ENCODE measurements around the gene TSGA10IP.
A peak's percentile ranks its signal among the peaks of the same experiment; 100 is the strongest.

The TSGA10IP gene

DNA sequence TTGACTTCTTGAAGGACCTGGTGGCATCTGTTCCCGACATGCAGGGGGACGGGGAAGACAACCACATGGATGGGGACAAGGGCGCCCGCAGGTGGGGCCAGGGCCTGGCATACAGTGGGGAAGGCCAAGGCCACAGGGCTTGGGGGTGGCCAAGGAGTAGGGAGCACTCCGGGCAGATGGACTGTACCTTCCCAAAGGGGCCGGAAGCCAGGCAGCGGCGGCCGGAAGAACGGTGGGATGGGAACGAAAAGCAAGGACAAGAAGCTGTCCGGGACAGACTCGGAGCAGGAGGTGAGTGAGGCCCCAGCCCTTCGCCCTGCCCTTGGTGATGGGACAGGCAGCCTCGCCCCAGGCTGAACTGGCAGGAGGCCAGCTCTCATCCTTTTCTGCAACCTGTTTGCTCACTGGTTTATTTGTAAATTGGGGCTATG is 24.9 kb upstream of the TSGA10IP start:
- H4K20me1 ChIP-seq, result peaks cover 5 to 31% (median 19%) of the 10 kb centered on the region in 11 experiments; a peak in 13 of 22 replicates
- H3K36me3 ChIP-seq, result peaks cover 15 to 38% (median 24%) of the 10 kb centered on the region in 11 experiments
- H3K4me3 ChIP-seq, result peak overlapping the region; percentile 65 to 90 (median 84)
- peak overlapping the region; percentile 72 to 89 (median 83) for H3K9ac ChIP-seq
- peak overlapping the region; percentile 8 to 84 (median 78); a peak in 20 of 22 replicates for H3K27ac ChIP-seq
- H3K4me1 ChIP-seq, result peaks cover 40 to 52% (median 44%) of the 10 kb centered on the region in 10 experiments
- H3K4me2 ChIP-seq, result peak overlapping the region; percentile 91 to 100 (median 99)
- H3K27me3 ChIP-seq, result no peaks in the 10 kb centered on the region
- TF ChIP-seq Cebpa-rat (IDR thresholded peaks at IDR 0.05), result no peak
- H3K9me3 ChIP-seq (replicated peaks in 1 of 11), result no peaks in the 10 kb centered on the region

DNA sequence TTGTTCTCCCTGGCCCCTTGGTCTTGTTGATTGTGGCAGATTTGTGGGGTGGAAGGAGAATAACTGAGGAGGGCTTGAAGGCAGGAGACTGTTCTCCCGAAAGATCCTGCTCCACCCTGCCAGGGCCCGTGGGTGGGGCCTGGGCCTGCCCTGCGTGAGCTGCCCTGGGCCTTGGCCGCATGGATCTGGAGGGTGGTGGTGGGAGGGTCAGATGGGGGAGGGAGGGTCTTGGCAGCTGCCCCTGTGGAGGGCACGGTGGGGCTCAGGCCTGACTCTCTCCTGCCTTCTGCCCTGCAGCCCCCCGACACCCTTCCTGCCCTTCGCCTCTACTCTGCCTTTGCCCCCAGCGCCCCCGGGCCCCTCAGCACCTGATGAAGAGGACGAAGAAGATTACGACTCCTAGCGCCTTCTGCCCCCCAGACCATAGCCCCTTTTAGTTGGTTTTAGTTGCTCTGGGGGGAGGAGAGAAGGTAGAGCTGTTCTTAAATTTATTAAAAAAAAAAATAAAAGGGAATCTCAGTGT is 24.2 kb upstream of the TSGA10IP start:
- peaks cover 33 to 45% (median 37%) of the 10 kb centered on the region in 10 experiments for H3K4me1 ChIP-seq
- H3K27ac ChIP-seq, result peak overlapping the region in 3 of 11 experiments; percentile 82 to 83 (median 83); a peak in 3 of 22 replicates
- H4K20me1 ChIP-seq, result peaks cover 5 to 29% (median 13%) of the 10 kb centered on the region in 11 experiments; a peak in 11 of 22 replicates
- peak overlapping the region; percentile 91 to 100 (median 99) for H3K4me2 ChIP-seq
- no peaks in the 10 kb centered on the region for H3K9me3 ChIP-seq (replicated peaks in 1 of 11)
- peaks cover 15 to 38% (median 24%) of the 10 kb centered on the region in 11 experiments for H3K36me3 ChIP-seq
- no peaks in the 10 kb centered on the region for H3K27me3 ChIP-seq
- peak overlapping the region; percentile 72 to 89 (median 83); a peak in 19 of 22 replicates for H3K9ac ChIP-seq
- TF ChIP-seq Cebpa-rat (IDR thresholded peaks at IDR 0.05), result no peak
- peak overlapping the region in 8 of 10 experiments; percentile 65 to 90 (median 84); a peak in 14 of 20 replicates for H3K4me3 ChIP-seq

DNA sequence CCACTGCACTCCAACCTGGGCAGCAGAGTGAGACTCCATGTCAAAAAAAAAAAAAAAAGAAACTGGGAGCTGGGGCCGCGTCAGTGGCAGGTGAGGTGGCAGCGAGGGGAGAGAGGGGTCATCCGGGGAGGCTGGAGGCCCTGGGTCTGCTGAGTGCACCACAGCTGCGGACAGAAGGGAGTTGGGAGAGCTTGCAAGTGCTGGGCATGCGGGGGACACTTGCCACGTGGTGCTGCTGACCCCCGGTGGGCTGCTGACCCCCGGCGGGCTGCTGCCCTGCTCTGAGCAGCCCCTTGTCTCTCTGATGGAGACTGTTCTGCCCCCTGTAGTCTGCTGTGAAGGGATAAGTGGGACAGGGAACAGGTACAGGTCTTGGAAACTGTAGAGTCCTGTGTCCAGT is 23.4 kb upstream of the TSGA10IP start:
- Histone ChIP-seq H4K20me1 (peaks cover under 1 to 22% (median 8%) of the 10 kb centered on the region in 11 experiments; a peak in 11 of 22 replicates), H3K27me3 (no peaks in the 10 kb centered on the region), H3K4me2 (no peak overlapping the region), H3K4me3 (no peak overlapping the region), H3K36me3 (peaks cover 15 to 38% (median 24%) of the 10 kb centered on the region in 11 experiments), H3K4me1 (peaks cover 27 to 40% (median 32%) of the 10 kb centered on the region in 10 experiments), H3K27ac (no peak overlapping the region), H3K9me3 (replicated peaks in 1 of 11) (no peaks in the 10 kb centered on the region), H3K9ac (peak overlapping the region in 3 of 11 experiments; percentile 21 to 26 (median 24); a peak in 2 of 22 replicates)
- TF ChIP-seq Cebpa-rat (IDR thresholded peaks at IDR 0.05), result no peak

DNA sequence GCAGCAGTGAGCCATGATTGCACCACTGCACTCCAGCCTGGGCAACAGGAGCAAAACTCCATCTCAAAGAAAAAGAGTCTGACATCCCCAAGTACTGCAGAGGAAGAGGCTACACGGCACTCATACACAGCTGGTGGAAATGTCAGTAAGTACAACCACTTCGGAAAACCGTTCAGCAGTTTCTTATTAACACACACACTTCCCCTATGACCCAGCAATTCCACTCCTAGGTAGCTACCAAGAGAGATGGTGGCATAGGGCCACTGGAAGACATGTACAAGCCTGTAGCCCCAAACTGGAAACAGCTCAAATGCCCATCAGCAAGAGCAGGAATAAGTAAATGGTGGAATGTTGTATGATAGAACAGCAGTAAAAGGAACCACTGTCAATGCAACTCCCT is 22.7 kb upstream of the TSGA10IP start:
- Histone ChIP-seq H3K9me3 (replicated peaks in 1 of 11) (no peaks in the 10 kb centered on the region), H3K4me2 (no peak overlapping the region), H3K9ac (peak overlapping the region in 1 of 11 experiments; percentile 21; a peak in 1 of 22 replicates), H3K27ac (no peak overlapping the region), H3K27me3 (no peaks in the 10 kb centered on the region), H3K36me3 (peaks cover 15 to 38% (median 24%) of the 10 kb centered on the region in 11 experiments), H3K4me3 (no peak overlapping the region), H3K4me1 (peaks cover 27 to 40% (median 32%) of the 10 kb centered on the region in 10 experiments), H4K20me1 (peaks cover 0 to 17% (median 6%) of the 10 kb centered on the region in 11 experiments; a peak in 10 of 22 replicates)
- TF ChIP-seq Cebpa-rat (IDR thresholded peaks at IDR 0.05), result no peak

GRCh38 chr11:65925397-65925796 is 19.9 kb upstream of the TSGA10IP start:
- peaks cover 32 to 44% (median 36%) of the 10 kb centered on the region in 10 experiments for H3K4me1 ChIP-seq
- H3K36me3 ChIP-seq, result peaks cover 15 to 38% (median 24%) of the 10 kb centered on the region in 11 experiments
- no peak overlapping the region for H3K4me2 ChIP-seq
- H3K9me3 ChIP-seq (replicated peaks in 1 of 11), result no peaks in the 10 kb centered on the region
- no peak overlapping the region for H3K4me3 ChIP-seq
- H3K27ac ChIP-seq, result no peak overlapping the region
- peaks cover 0 to 5% (median 2%) of the 10 kb centered on the region in 11 experiments; a peak in 8 of 22 replicates for H4K20me1 ChIP-seq
- no peak for TF ChIP-seq Cebpa-rat (IDR thresholded peaks at IDR 0.05)
- H3K27me3 ChIP-seq, result no peaks in the 10 kb centered on the region
- H3K9ac ChIP-seq, result peak overlapping the region in 1 of 11 experiments; percentile 42; a peak in 1 of 22 replicates

- H3K36me3 ChIP-seq, result peaks cover 3 to 13% (median 8%) of the 10 kb centered on the region in 11 experiments; a peak in 21 of 22 replicates
- H3K4me3 ChIP-seq, result peak overlapping the region; percentile 34 to 59 (median 43); a peak in 18 of 20 replicates
- H3K27me3 ChIP-seq, result no peaks in the 10 kb centered on the region
- H3K9me3 ChIP-seq (replicated peaks in 1 of 11), result no peaks in the 10 kb centered on the region
- H3K27ac ChIP-seq, result peak overlapping the region; percentile 62 to 91 (median 84); a peak in 21 of 22 replicates
- no peak for TF ChIP-seq Cebpa-rat (IDR thresholded peaks at IDR 0.05)
- H3K4me1 ChIP-seq, result peaks cover 23 to 50% (median 43%) of the 10 kb centered on the region in 10 experiments
- peak overlapping the region; percentile 80 to 98 (median 87) for H3K4me2 ChIP-seq
- peak overlapping the region; percentile 56 to 81 (median 75) for H3K9ac ChIP-seq
- H4K20me1 ChIP-seq, result no peaks in the 10 kb centered on the region
Measured at GRCh38 chr11:65927904-65928397, 17.3 kb upstream of the TSGA10IP start.

DNA sequence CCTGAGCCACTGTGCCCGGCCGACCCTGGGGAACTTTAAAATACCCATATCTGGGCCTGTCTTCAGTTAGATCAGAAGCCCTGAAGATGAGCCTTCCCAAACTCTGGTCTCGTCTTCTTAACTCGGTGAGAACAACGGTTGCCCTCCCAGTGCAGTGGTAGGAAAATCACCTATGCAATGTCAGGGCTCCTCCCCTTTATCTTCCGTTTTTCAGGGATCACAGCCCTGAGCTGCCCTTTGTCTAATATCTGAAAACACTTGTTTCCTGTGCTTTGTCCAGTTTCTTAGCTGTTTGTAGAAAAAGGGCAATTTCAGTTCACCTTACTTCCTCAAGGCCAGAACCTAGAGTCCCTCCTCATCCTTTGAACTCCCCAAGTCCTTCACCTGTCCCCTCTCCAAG is 16.6 kb upstream of the TSGA10IP start:
- H3K4me2 ChIP-seq, result peak overlapping the region; percentile 80 to 98 (median 87)
- H3K4me1 ChIP-seq, result peaks cover 23 to 50% (median 43%) of the 10 kb centered on the region in 10 experiments
- TF ChIP-seq Cebpa-rat (IDR thresholded peaks at IDR 0.05), result no peak
- H3K9ac ChIP-seq, result peak overlapping the region; percentile 56 to 81 (median 75)
- peaks cover 0 to 6% (median under 1%) of the 10 kb centered on the region in 11 experiments; a peak in 7 of 22 replicates for H3K36me3 ChIP-seq
- H3K27ac ChIP-seq, result peak overlapping the region; percentile 62 to 91 (median 84); a peak in 21 of 22 replicates
- no peaks in the 10 kb centered on the region for H3K9me3 ChIP-seq (replicated peaks in 1 of 11)
- H3K27me3 ChIP-seq, result no peaks in the 10 kb centered on the region
- H4K20me1 ChIP-seq, result no peaks in the 10 kb centered on the region
- peak overlapping the region; percentile 34 to 59 (median 43); a peak in 13 of 20 replicates for H3K4me3 ChIP-seq

GRCh38 chr11:65931773-65932557 is 13.3 kb upstream of the TSGA10IP start:
- Histone ChIP-seq H3K4me1 (peaks cover 20 to 45% (median 39%) of the 10 kb centered on the region in 10 experiments), H3K27ac (peak overlapping the region in 4 of 11 experiments; percentile 4 to 44 (median 33); a peak in 4 of 22 replicates), H3K4me2 (peak overlapping the region in 9 of 11 experiments; percentile 10 to 63 (median 45); a peak in 15 of 22 replicates), H3K36me3 (no peaks in the 10 kb centered on the region), H4K20me1 (no peaks in the 10 kb centered on the region), H3K9me3 (replicated peaks in 1 of 11) (no peaks in the 10 kb centered on the region), H3K9ac (no peak overlapping the region), H3K4me3 (no peak overlapping the region), H3K27me3 (no peaks in the 10 kb centered on the region)
- TF ChIP-seq Cebpa-rat (IDR thresholded peaks at IDR 0.05), result no peak
